HepG2 (cell line): Measurements from ENCODE around the gene IQCN. TPM values are rescaled to one million over a fixed set of nuclear protein-coding genes. Genes with fewer than 3 reads are reported as not detected.

Source experiments
- ATF3 ChIP-seq: sonication (generic); formaldehyde crosslinking; IDR thresholded peaks from 2 replicates; pipeline ENCODE4 v1.4.0; 2020; ENCODE audit warnings: missing genetic modification reagents
- CEBPB ChIP-seq: IDR thresholded peaks from 2 replicates; pipeline ENCODE4 v1.6.1; 2011; ENCODE audit warnings: low read depth, low read length, improper control_type of control experiment, borderline replicate concordance
- ELF1 ChIP-seq: sonication (generic); formaldehyde crosslinking; IDR thresholded peaks from 2 replicates; pipeline ENCODE4 v1.4.0; 2020; ENCODE audit warnings: missing genetic modification reagents
- ESRRA ChIP-seq: sonication (generic); formaldehyde crosslinking; IDR thresholded peaks from 2 replicates; pipeline ENCODE4 v1.5.1; 2020; ENCODE audit warnings: mild to moderate bottlenecking, low read depth, missing genetic modification reagents
- GLMP ChIP-seq: sonication (generic); formaldehyde crosslinking; IDR thresholded peaks from 2 replicates; pipeline ENCODE4 v1.9.0; 2021; ENCODE audit warnings: missing genetic modification reagents, mild to moderate bottlenecking, borderline replicate concordance
- HNF1B ChIP-seq: sonication (generic); formaldehyde crosslinking; IDR thresholded peaks from 2 replicates; pipeline ENCODE4 v1.5.1; 2020; ENCODE audit warnings: mild to moderate bottlenecking, moderate library complexity, missing genetic modification reagents
- HNF4G ChIP-seq, 2 experiments: sonication (generic) in 1 of 2; formaldehyde crosslinking in 1 of 2; IDR thresholded peaks; 2 replicates each; pipeline versions ENCODE4 v1.4.0 to v1.6.1; 2011 to 2020; ENCODE audit warnings: borderline replicate concordance in 2 of 2, low read depth in 2 of 2, mild to moderate bottlenecking in 2 of 2, low read length in 1 of 2, missing genetic modification reagents in 1 of 2, moderate library complexity in 1 of 2
- RFX1 ChIP-seq: fragments of 450-650 bp; IDR thresholded peaks from 2 replicates; pipeline ENCODE4 v1.6.1; 2017
- SRSF4 ChIP-seq: fragments of 200-400 bp; formaldehyde crosslinking; IDR thresholded peaks from one replicate; pipeline ENCODE4 v1.6.1; 2018; ENCODE audit warnings: mild to moderate bottlenecking, low read depth, low read length, moderate library complexity; ENCODE audit not compliant: poor library complexity, severe bottlenecking
- TIGD3 ChIP-seq: sonication (generic); formaldehyde crosslinking; IDR thresholded peaks from 2 replicates; pipeline ENCODE4 v1.5.1; 2020; ENCODE audit warnings: mild to moderate bottlenecking, missing genetic modification reagents, borderline replicate concordance
- ZBTB10 ChIP-seq: sonication (generic); formaldehyde crosslinking; IDR thresholded peaks from 2 replicates; pipeline ENCODE4 v1.4.0; 2020; ENCODE audit warnings: missing genetic modification reagents, borderline replicate concordance
- ZNF292 ChIP-seq: sonication (generic); formaldehyde crosslinking; IDR thresholded peaks from 2 replicates; pipeline ENCODE4 v1.8.1; 2022; ENCODE audit warnings: mild to moderate bottlenecking, low read depth, missing genetic modification reagents, borderline replicate concordance
- ZNF468 ChIP-seq: sonication (generic); formaldehyde crosslinking; IDR thresholded peaks from 2 replicates; pipeline ENCODE4 v1.8.0; 2022; ENCODE audit warnings: mild to moderate bottlenecking, moderate library complexity, missing genetic modification reagents
- ZNF629 ChIP-seq: sonication (generic); formaldehyde crosslinking; conservative IDR thresholded peaks from 2 replicates; pipeline ENCODE4 v1.5.0; 2020; ENCODE audit warnings: missing genetic modification reagents
- ZNF639 ChIP-seq: conservative IDR thresholded peaks from 2 replicates; pipeline ENCODE4 v1.6.1; 2018; ENCODE audit warnings: missing genetic modification reagents
- ZNF678 ChIP-seq: sonication (generic); formaldehyde crosslinking; IDR thresholded peaks from 2 replicates; pipeline ENCODE4 v1.4.0; 2020; ENCODE audit warnings: mild to moderate bottlenecking, missing genetic modification reagents
- ZNF878 ChIP-seq: sonication (generic); formaldehyde crosslinking; IDR thresholded peaks from 2 replicates; pipeline ENCODE4 v1.8.1; 2023; ENCODE audit warnings: mild to moderate bottlenecking, missing genetic modification reagents, moderate library complexity
- polyA plus RNA-seq, 8 experiments: library from polyadenylated mRNA; depleted of rRNA in 3 of 8; stranded (reverse) in 7 of 8; unstranded in 1 of 8; fragments of >200 nt; fragmentation: Illumina TruSeq in 4 of 8; extraction: Trizol in 4 of 8; gene quantifications; 2 replicates each; pipeline versions ENCODE4 v1.2.1 to v1.2.3, GENCODE V29; 2011 to 2016; ENCODE audit warnings: low read depth in 4 of 8, missing spikeins in 1 of 8, mixed read lengths in 1 of 8; ENCODE audit not compliant: insufficient read depth in 1 of 8
- total RNA-seq, 5 experiments: library from RNA; depleted of rRNA; stranded (reverse); fragments of >200 nt; fragmentation: Illumina TruSeq; extraction: Trizol; gene quantifications; 2 replicates each; pipeline ENCODE4 v1.2.3, GENCODE V29; 2016; ENCODE audit warnings: low read depth in 1 of 5

IQCN gene
- total and polyA plus RNA-seq, 2 of the 13 experiments (the other 11 are each of a cell fraction or from before 2014, with no cell fraction given) = 0.04 to 0.18 TPM

- TF ChIP-seq ZNF639 (CRISPR knock-in tag) = peak; percentile 24; the same call in 1 of the 2 replicates
- no peak for TF ChIP-seq RFX1
- TF ChIP-seq ZNF292 = peak; percentile 98
- no peak for TF ChIP-seq ZNF678 (CRISPR knock-in tag)
- no peak; the same call in 1 of the 2 replicates for TF ChIP-seq ELF1 (CRISPR knock-in tag)
- no peak for TF ChIP-seq ZBTB10 (CRISPR knock-in tag)
- no peak for TF ChIP-seq ZNF629 (CRISPR knock-in tag)
- TF ChIP-seq SRSF4 = no peak
- peak; percentile 71; the same call in 1 of the 2 replicates for TF ChIP-seq HNF1B
- TF ChIP-seq TIGD3 = no peak
- TF ChIP-seq ZNF468 (CRISPR knock-in tag) = no peak
- TF ChIP-seq CEBPB = no peak
- peak; percentile 50; the same call in 1 of the 2 replicates for TF ChIP-seq HNF4G (IDR thresholded peaks at IDR 0.05; ENCODE audit: borderline replicate concordance, low read depth, low read length)
- TF ChIP-seq HNF4G (CRISPR knock-in tag; IDR thresholded peaks at IDR 0.05; ENCODE audit: borderline replicate concordance, low read depth) = no peak
- TF ChIP-seq ZNF878 (CRISPR knock-in tag) = peak; percentile 88
- TF ChIP-seq GLMP (CRISPR knock-in tag) = no peak
- TF ChIP-seq ATF3 (CRISPR knock-in tag) = peak; percentile 82
- no peak; the same call in 1 of the 2 replicates for TF ChIP-seq ESRRA
Measured at GRCh38 chr19:18304458-18305310, 30.4 kb upstream of the IQCN start (continued).
